HL-60 (cell line): ENCODE measurements around the gene SEPTIN1.
"Not testable (repeated sequence)": the region's sequence is repeated elsewhere in the genome, so short reads cannot be mapped to it uniquely, and the experiment has no call there.

Experiments
- DNase-seq, 2 experiments: peaks; one replicate each; pipeline ENCODE4 v3.0.0-alpha.2; 2010 to 2020; ENCODE audit warnings: low read depth in 1 of 2, low spot score in 1 of 2
- H3K27ac ChIP-seq: fragments of 250-450 bp; sonication (Bioruptor Pico); replicated peaks from 2 replicates; pipeline ENCODE4 v1.5.1; 2020; ENCODE audit warnings: mild to moderate bottlenecking, moderate library complexity
- H3K27me3 ChIP-seq: fragments of 250-450 bp; sonication (Bioruptor Pico); 2 replicates; pipeline ENCODE4 v1.5.1; 2021; ENCODE audit warnings: mild to moderate bottlenecking, moderate library complexity; ENCODE audit not compliant: insufficient read depth, poor library complexity, severe bottlenecking
- H3K4me3 ChIP-seq: replicated peaks from 2 replicates; pipeline ENCODE4 v1.5.1; 2011; ENCODE audit warnings: mild to moderate bottlenecking, control low read depth, low read length; ENCODE audit not compliant: insufficient read depth
- CTCF ChIP-seq: IDR thresholded peaks from one replicate; pipeline ENCODE4 v1.5.1; 2011; ENCODE audit warnings: low read length, control low read depth, inconsistent platforms; ENCODE audit not compliant: insufficient read depth
- GABPA ChIP-seq: IDR thresholded peaks from 2 replicates; pipeline ENCODE4 v1.6.1; 2012; ENCODE audit warnings: low read depth
- POLR2AphosphoS5 ChIP-seq: IDR thresholded peaks from 2 replicates; pipeline ENCODE4 v1.6.1; 2012; ENCODE audit warnings: low read depth
- REST ChIP-seq: IDR thresholded peaks from 2 replicates; pipeline ENCODE4 v1.6.1; 2012; ENCODE audit warnings: low read depth; ENCODE audit not compliant: insufficient replicate concordance
- SPI1 ChIP-seq: IDR thresholded peaks from 2 replicates; pipeline ENCODE4 v1.6.1; 2012; ENCODE audit warnings: low read depth, mild to moderate bottlenecking, borderline replicate concordance

The SEPTIN1 gene

GRCh38 chr16:30399435-30400186 lies 17.2 kb upstream of the SEPTIN1 start:
- DNase-seq: no peak
- H3K4me3 ChIP-seq: no peak overlapping the region
- H3K27ac ChIP-seq: no peak overlapping the region
- TF ChIP-seq GABPA (no peak), CTCF (no peak), SPI1 (no peak), REST (no peak), POLR2AphosphoS5 (no peak)
- peaks cover 4% of the 10 kb centered on the region for H3K27me3 ChIP-seq

- peaks cover 4% of the 10 kb centered on the region for H3K27me3 ChIP-seq
- no peak overlapping the region for H3K4me3 ChIP-seq
- DNase-seq: no peak
- TF ChIP-seq REST: no peak
- no peak for TF ChIP-seq SPI1
- no peak for TF ChIP-seq GABPA
- TF ChIP-seq POLR2AphosphoS5: no peak
- no peak overlapping the region for H3K27ac ChIP-seq
Observed at GRCh38 chr16:30398661-30399434, 16.5 kb upstream of the SEPTIN1 start.

GRCh38 chr16:30397776-30398660 lies 15.7 kb upstream of the SEPTIN1 start:
- DNase-seq: peak in 1 of 2 experiments; percentile 49
- Histone ChIP-seq H3K27me3 (peaks cover 4% of the 10 kb centered on the region), H3K27ac (no peak overlapping the region), H3K4me3 (no peak overlapping the region)
- TF ChIP-seq CTCF: no peak
- TF ChIP-seq GABPA: no peak
- TF ChIP-seq POLR2AphosphoS5: no peak
- TF ChIP-seq SPI1: no peak

GRCh38 chr16:30397056-30397455 lies 14.7 kb upstream of the SEPTIN1 start:
- DNase-seq: no peak
- TF ChIP-seq POLR2AphosphoS5: no peak
- TF ChIP-seq GABPA: no peak
- TF ChIP-seq REST: no peak
- no peak for TF ChIP-seq SPI1
- no peak for TF ChIP-seq CTCF
- Histone ChIP-seq H3K27ac (no peak overlapping the region), H3K4me3 (no peak overlapping the region), H3K27me3 (peaks cover 4% of the 10 kb centered on the region)

- H3K27ac ChIP-seq, DNase-seq, H3K27me3 ChIP-seq, H3K4me3 ChIP-seq: not testable (repeated sequence)
Observed at GRCh38 chr16:30396627-30397026, 14.3 kb upstream of the SEPTIN1 start.
